Chondrocyte (in vitro differentiated cells): ENCODE measurements around the gene KIF26B. TPM values are rescaled to one million over a fixed set of nuclear protein-coding genes. Genes with fewer than 3 reads are reported as not detected.

Experiments used
- DNase-seq: peaks from one replicate; pipeline ENCODE4 v3.0.0; 2021; ENCODE audit warnings: mixed read lengths, low spot score
- H3K27ac Mint-ChIP-seq: one replicate; pipeline ENCODE4 v1.8.0; 2021; ENCODE audit warnings: mild to moderate bottlenecking, moderate library complexity, mixed read lengths; ENCODE audit not compliant: unreplicated experiment
- H3K27me3 Mint-ChIP-seq: 2 replicates; pipeline ENCODE4 v1.8.0; 2021; ENCODE audit warnings: low read depth, mixed read lengths
- H3K36me3 Mint-ChIP-seq: 2 replicates; pipeline ENCODE4 v1.8.0; 2021; ENCODE audit warnings: low read depth, mixed read lengths
- H3K4me1 Mint-ChIP-seq: 2 replicates; pipeline ENCODE4 v1.8.0; 2021; ENCODE audit warnings: low read depth, mild to moderate bottlenecking, mixed read lengths
- H3K4me3 Mint-ChIP-seq: one replicate; pipeline ENCODE4 v1.8.0; 2021; ENCODE audit warnings: mild to moderate bottlenecking, moderate library complexity, mixed read lengths; ENCODE audit not compliant: unreplicated experiment
- H3K9me3 Mint-ChIP-seq: 2 replicates; pipeline ENCODE4 v1.8.0; 2021; ENCODE audit warnings: low read depth, mixed read lengths
- total RNA-seq: library from RNA; stranded (reverse); gene quantifications from 3 replicates; pipeline ENCODE4 v1.2.1, GENCODE V29; 2021
- TF ChIP-seq, protein P1 (sequence below): fragments of 200-600 bp; sonication (generic); IDR thresholded peaks from 2 replicates; pipeline ENCODE4 v1.5.0; 2021; ENCODE audit warnings: antibody characterized with exemption, mild to moderate bottlenecking, moderate library complexity

The KIF26B gene
- total RNA-seq, 1 donor from 2014 or later = 47.0 TPM

DNA sequence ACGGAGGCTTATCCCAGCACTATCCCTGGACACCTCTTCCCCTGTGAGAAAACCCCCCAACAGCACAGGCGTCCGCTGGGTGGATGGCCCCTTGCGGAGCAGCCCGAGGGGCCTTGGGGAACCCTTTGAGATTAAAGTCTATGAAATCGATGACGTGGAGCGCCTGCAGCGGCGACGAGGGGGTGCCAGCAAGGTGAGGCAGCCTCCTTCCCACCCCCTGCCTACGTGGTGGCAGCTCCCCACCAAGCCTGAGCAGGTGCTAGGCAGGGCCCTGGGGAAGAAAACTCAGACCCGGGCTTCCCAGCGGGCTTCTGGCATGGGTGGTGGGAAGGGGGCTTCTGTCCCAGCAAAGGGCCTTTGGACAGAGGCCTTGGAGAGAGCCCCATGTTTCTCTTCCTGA, 543.3 kb downstream of the KIF26B start:
- DNase-seq = peak; percentile 65
- H3K9me3 Mint-ChIP-seq = no peaks in the 10 kb centered on the region
- H3K27ac Mint-ChIP-seq = no peak overlapping the region
- H3K4me1 Mint-ChIP-seq = no peaks in the 10 kb centered on the region
- TF ChIP-seq, protein P1, sequence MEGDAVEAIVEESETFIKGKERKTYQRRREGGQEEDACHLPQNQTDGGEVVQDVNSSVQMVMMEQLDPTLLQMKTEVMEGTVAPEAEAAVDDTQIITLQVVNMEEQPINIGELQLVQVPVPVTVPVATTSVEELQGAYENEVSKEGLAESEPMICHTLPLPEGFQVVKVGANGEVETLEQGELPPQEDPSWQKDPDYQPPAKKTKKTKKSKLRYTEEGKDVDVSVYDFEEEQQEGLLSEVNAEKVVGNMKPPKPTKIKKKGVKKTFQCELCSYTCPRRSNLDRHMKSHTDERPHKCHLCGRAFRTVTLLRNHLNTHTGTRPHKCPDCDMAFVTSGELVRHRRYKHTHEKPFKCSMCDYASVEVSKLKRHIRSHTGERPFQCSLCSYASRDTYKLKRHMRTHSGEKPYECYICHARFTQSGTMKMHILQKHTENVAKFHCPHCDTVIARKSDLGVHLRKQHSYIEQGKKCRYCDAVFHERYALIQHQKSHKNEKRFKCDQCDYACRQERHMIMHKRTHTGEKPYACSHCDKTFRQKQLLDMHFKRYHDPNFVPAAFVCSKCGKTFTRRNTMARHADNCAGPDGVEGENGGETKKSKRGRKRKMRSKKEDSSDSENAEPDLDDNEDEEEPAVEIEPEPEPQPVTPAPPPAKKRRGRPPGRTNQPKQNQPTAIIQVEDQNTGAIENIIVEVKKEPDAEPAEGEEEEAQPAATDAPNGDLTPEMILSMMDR = no peak
- no peak overlapping the region for H3K4me3 Mint-ChIP-seq
- H3K27me3 Mint-ChIP-seq = no peaks in the 10 kb centered on the region
- peaks cover 27% of the 10 kb centered on the region for H3K36me3 Mint-ChIP-seq

DNA sequence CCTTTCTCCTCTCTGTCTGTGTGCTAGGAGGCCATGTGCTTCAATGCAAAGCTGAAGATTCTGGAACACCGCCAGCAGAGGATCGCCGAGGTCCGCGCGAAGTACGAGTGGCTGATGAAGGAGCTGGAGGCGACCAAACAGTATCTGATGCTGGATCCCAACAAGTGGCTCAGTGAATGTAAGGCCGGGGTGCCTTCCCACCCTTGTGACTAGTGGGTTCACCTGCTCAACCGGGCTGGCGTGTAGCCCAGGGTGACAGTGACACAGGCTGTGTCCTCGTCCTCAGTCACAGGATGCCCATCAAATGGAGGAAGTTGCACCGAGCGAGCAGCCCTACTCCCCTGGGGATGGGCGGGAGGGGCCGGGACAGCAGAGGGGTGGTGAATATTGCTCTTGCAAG, 544.1 kb downstream of the KIF26B start:
- TF ChIP-seq, protein P1 = no peak
- H3K36me3 Mint-ChIP-seq = peaks cover 25% of the 10 kb centered on the region
- no peaks in the 10 kb centered on the region for H3K9me3 Mint-ChIP-seq
- no peaks in the 10 kb centered on the region for H3K27me3 Mint-ChIP-seq
- H3K4me1 Mint-ChIP-seq = no peaks in the 10 kb centered on the region
- H3K4me3 Mint-ChIP-seq = no peak overlapping the region
- no peak overlapping the region for H3K27ac Mint-ChIP-seq
- peak; percentile 64 for DNase-seq

DNA sequence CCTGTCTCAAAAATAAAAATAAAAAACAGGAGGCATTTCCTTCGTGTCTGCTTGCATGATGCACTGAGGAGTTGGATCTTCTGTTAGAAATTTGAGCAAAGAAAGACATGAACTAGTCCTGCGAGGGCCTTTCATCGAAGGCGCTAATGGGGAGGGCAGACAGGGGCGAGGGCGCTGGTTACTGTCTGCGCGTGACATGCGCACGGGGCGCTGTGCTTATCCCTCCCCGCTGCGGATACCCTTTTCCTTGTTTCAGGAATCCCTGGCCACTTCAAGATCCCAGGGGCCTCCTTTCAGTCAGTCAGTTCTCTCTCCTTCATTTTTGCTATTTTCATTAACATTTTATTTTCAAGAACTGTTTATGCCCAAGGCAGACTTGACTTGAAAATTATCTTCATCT, 545.8 kb downstream of the KIF26B start:
- Mint-ChIP-seq H3K27me3 (no peaks in the 10 kb centered on the region), H3K4me3 (no peak overlapping the region), H3K9me3 (no peaks in the 10 kb centered on the region), H3K36me3 (peaks cover 26% of the 10 kb centered on the region), H3K27ac (no peak overlapping the region), H3K4me1 (peaks cover 10% of the 10 kb centered on the region)
- DNase-seq = peak; percentile 41
- TF ChIP-seq, protein P1 = no peak

DNA sequence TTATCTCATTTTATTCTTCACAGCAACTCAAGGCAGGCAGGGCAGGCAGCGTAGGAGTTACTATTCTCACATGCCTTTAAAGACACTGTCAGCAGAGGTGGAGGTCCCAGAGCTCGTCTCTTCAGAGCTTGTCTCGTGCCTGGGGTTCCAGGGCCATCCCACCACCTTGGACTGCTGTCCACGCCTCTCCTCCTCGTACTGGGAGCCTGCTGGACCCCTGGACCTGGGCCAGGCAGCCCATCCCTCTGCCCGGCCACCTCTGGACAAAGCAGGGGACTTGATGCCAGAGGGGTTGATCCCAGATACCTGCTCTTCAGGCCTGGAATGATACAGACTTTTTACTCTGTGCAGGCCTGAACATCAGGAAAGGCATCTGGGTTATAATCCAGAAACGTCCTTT, 546.8 kb downstream of the KIF26B start:
- Mint-ChIP-seq H3K9me3 (no peaks in the 10 kb centered on the region), H3K4me1 (peaks cover 10% of the 10 kb centered on the region), H3K27ac (no peak overlapping the region), H3K36me3 (peaks cover 27% of the 10 kb centered on the region), H3K4me3 (no peak overlapping the region), H3K27me3 (no peaks in the 10 kb centered on the region)
- TF ChIP-seq, protein P1 = no peak
- peak; percentile 60 for DNase-seq

DNA sequence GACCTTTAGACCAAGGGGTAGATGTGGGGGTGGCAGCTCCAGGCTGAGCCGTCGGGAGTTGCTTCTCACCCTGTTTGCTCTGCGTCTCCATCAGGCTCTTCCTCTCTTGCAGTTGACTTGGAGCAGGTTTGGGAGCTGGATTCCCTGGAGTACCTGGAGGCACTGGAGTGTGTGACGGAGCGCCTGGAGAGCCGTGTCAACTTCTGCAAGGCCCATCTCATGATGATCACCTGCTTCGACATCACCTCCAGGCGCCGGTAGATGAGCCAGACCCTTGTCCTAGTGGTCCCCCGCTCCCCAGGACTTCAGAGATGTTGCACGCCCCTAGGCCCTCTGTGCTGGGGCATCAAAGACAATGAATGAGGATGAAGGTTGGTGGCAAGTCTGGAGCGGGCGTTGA, 547.6 kb downstream of the KIF26B start:
- peak; percentile 46 for DNase-seq
- Mint-ChIP-seq H3K4me3 (no peak overlapping the region), H3K27ac (no peak overlapping the region), H3K36me3 (peaks cover 28% of the 10 kb centered on the region), H3K9me3 (no peaks in the 10 kb centered on the region), H3K27me3 (no peaks in the 10 kb centered on the region), H3K4me1 (peaks cover 10% of the 10 kb centered on the region)
- TF ChIP-seq, protein P1 = no peak
